NCI-H2029 treated with DMSO at 0.1 percent for 48 hours (cell line): ENCODE data around the gene TUBA4A.
"Not testable (repeated sequence)": the region's sequence is repeated elsewhere in the genome, so short reads cannot be mapped to it uniquely, and the experiment has no call there.

Experiments used
- DNase-seq: peaks from one replicate; lab custom pipeline; 2025; lab: John Stamatoyannopoulos, UW

Gene TUBA4A

GRCh38 chr2:219253753-219254589 is at the start of gene TUBA4A:
TSS of gene TUBA4A (minus strand) at chr2:219253918. CDS start at chr2:219253858, 60 bp downstream.
- no peak for DNase-seq

GRCh38 chr2:219302412-219302968 is 48.8 kb upstream of the TUBA4A start:
- no peak for DNase-seq

GRCh38 chr2:219300022-219300421 is 46.3 kb upstream of the TUBA4A start:
- DNase-seq, result no peak

- no peak for DNase-seq
Measured at GRCh38 chr2:219299372-219299760, 45.6 kb upstream of the TUBA4A start.

GRCh38 chr2:219298759-219299371 is 45.1 kb upstream of the TUBA4A start:
- DNase-seq, result peak; percentile 45

- DNase-seq, result no peak
Measured at GRCh38 chr2:219297766-219298456, 44.2 kb upstream of the TUBA4A start.

- DNase-seq, result no peak
Measured at GRCh38 chr2:219296631-219297391, 43.1 kb upstream of the TUBA4A start.

- no peak for DNase-seq
Measured at GRCh38 chr2:219296142-219296541, 42.4 kb upstream of the TUBA4A start.

GRCh38 chr2:219294356-219295351 is 40.9 kb upstream of the TUBA4A start:
- peak; percentile 35 for DNase-seq

- DNase-seq, result no peak
Measured at GRCh38 chr2:219293736-219294231, 40.1 kb upstream of the TUBA4A start.

- DNase-seq, result no peak
Measured at GRCh38 chr2:219292616-219293015, 38.9 kb upstream of the TUBA4A start.

GRCh38 chr2:219291910-219292490 is 38.3 kb upstream of the TUBA4A start:
- no peak for DNase-seq

- DNase-seq, result no peak
Measured at GRCh38 chr2:219291394-219291793, 37.7 kb upstream of the TUBA4A start.

GRCh38 chr2:219290381-219291171 is 36.9 kb upstream of the TUBA4A start:
- DNase-seq, result no peak

GRCh38 chr2:219289537-219290361 is 36.0 kb upstream of the TUBA4A start:
- DNase-seq, result no peak

- no peak for DNase-seq
Measured at GRCh38 chr2:219289195-219289536, 35.4 kb upstream of the TUBA4A start.

GRCh38 chr2:219287580-219288265 is 34.0 kb upstream of the TUBA4A start:
- DNase-seq, result no peak

GRCh38 chr2:219287116-219287440 is 33.4 kb upstream of the TUBA4A start:
- not testable (repeated sequence) for DNase-seq
